CMK (cell line): Measurements from ENCODE around the gene SLC6A4.
A peak's percentile ranks its signal among the peaks of the same experiment; 100 is the strongest.
"Not testable (repeated sequence)": the region's sequence is repeated elsewhere in the genome, so short reads cannot be mapped to it uniquely, and the experiment has no call there.

Experiments used
- DNase-seq: peaks from one replicate; pipeline ENCODE4 v3.0.0-alpha.2; 2010; ENCODE audit warnings: low read depth

SLC6A4 gene

DNA sequence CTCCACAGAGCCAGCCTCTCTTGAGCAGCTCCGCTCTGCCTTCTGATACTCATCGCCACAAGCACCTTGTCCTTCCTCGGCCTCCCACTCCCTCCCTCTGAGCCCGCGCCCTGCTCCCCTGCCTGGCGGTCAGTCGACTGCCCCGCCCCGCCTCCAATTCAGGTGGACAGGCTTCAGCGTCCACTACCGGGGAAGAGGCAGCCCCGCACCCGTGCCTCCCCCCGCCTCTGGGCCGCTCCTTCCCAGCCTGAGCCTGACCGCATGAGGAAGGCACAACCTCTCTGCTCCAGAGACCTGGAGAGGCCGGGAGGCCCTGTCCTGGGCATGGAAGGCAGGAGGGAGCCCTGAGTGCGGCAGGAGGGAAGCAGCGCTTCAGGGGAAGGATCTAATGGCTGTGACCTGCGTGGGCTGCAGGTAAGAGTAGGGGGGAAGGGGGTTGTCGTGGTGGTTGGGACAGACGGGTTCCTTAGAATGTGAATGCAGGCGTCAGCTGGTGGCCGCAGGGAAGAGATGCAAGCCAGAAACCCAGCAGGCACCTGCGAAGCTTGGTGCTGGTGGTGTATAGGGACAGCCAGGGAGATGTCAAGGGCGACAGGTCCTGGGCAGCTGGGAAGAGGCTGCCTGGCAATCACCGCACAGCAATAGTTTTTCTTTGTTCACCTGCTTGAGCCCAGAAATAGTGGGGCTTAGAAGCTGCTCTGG, 3.0 kb upstream of the SLC6A4 start:
- DNase-seq = no peak

GRCh38 chr17:30238003-30238344, 2.5 kb upstream of the SLC6A4 start:
- DNase-seq = no peak

- DNase-seq = no peak
These were observed 2.0 kb upstream of the SLC6A4 start for GRCh38 chr17:30237296-30238002.

DNA sequence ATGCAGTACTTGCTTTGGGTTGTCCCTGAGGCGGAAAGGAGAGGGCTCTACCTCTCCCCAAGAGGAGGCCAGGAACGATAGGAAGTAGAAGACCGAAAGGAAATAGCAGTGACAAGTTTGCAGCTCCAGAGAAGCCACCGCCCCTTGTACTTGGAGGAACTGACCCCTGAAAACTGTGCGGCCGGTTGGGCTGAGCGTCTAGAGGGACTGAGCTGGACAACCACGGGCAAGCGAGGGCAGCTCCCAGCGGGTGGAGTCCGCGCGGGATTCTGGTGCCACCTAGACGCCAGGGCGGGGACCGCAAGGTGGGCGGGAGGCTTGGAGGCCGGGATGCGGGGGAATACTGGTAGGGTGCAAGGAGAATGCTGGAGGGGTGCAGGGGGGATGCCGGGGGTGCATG, 1.3 kb upstream of the SLC6A4 start:
- peak; percentile 7 for DNase-seq

- DNase-seq = no peak
These were observed 764 bp upstream of the SLC6A4 start for GRCh38 chr17:30236297-30236624.

GRCh38 chr17:30234964-30235363, 533 bp downstream of the SLC6A4 start:
- DNase-seq = no peak

- DNase-seq = no peak
These were observed 1.2 kb downstream of the SLC6A4 start for GRCh38 chr17:30234296-30234695.

- no peak for DNase-seq
These were observed 2.6 kb downstream of the SLC6A4 start for GRCh38 chr17:30232824-30233427.

DNA sequence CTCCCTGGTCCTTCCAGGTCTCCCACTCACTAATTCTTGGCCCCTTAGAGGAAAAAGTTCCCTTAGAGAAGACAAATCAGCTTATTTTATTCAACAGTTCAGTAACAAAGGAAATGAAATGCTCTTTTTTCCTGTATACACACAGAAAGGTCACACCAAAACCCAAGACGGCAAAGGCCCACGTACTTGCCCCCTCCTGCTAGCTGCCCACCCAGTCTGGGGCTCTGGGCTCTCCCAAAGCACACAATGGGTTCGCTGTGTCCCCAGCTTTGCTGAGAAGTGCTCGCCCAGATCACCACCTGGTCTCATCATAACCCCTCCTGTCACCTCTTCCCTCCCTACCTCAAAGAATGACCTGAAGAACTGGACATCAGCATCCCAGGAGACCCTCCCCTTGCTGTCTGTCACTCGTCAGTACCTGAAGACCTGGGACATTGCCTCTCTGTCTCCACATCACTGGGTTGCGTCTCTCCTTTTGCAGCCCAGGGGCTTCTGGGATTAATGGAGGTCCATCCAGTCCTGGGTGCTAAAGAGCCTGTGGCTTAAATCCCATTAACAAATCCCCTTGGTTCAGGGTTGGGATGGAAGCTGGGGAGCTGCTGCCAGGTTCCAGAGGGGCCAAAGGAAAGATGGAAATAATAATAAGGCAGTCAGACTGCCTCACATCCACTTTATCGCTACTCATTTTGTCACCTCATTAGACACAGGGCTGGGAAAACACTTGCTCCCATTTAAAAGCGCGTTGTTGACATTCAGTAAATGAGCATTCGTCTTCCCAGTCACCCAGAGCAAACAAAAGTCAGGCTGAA, 3.3 kb downstream of the SLC6A4 start:
- DNase-seq = no peak

DNA sequence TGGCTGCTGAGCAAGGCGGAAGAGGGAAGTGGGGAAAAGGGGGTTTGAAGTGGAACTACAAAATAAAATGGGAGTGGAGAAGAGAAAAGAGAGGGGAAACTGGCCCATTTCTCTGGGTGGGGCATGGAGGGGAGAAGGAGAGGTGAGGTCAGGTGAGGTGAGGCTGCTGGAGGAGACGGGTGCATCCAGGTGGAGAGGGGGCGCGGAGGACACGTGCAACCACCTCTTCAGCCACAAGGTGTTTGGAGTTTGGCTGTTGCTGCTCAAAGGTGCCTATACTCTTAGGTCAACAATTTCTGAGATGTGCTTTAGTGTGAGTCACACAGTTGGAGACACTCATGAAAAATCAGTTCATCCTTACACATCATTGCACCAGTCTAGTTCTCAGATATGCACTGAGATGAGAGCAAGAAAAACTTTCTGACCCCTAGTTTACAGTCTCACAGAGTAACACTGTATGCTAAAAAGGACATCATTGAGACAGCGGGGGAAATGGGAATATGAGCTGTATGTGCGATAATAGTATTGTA, 4.8 kb downstream of the SLC6A4 start:
- no peak for DNase-seq

DNA sequence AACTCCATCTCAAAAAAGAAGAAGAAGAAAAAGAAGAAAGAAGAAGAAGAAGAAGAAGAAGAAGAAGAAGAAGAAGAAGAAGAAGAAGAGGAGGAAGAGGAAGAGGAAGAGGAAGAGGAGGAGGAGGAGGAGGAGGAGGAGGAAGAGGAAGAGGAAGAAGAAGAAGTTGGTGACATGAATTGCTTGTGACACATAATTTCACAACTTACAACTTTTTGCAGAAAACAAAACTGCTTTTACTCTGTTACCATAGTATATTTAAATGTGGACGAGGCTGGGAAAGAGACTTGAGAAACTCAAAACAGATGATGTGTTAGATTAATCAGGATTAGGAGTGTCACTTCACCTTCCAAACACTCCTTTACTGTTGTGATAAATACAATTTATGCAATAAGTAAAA, 5.5 kb downstream of the SLC6A4 start:
- DNase-seq = not testable (repeated sequence)

DNA sequence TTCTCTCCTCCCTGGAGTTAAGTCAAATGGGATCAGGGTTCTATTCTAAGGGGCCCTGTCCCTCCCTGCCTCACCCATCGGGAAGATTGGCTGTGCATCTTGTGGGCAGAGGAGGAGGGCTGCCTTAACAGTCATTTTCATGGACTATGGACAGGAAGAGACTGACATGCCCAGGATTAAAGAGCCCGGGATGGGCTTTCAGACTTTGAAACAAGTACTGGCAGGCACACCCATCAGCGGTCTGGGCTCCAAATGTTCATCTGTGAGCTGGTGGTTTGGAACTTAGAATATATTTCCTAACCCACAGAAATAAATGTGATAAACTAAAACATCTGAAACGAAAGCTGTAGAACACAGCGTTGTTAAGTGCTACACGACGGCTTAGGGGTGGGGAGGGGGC, 6.5 kb downstream of the SLC6A4 start:
- no peak for DNase-seq

- DNase-seq = no peak
These were observed 7.5 kb downstream of the SLC6A4 start for GRCh38 chr17:30228011-30228410.

- no peak for DNase-seq
These were observed 8.6 kb downstream of the SLC6A4 start for GRCh38 chr17:30226878-30227277.

GRCh38 chr17:30225919-30226553, 9.5 kb downstream of the SLC6A4 start:
- no peak for DNase-seq

DNA sequence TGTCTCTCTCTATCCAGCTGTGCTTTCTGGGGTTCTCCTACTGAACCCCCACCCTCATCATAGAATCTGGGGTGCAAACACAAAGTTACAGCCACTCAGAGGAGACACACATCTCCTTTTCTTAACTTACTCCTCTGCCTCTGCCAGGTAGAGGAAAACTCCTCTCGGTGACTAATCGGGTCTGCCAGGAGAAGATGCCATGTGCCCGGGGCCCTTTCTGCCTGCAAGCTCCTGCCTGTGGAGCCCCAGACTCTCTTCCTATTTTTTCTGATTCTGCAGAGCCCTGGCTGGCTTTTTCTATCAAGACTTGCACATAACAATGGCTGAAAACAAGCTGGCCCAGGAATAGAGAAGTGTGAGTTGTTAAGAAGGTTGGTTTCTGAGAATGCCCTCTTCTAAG, 10.4 kb downstream of the SLC6A4 start:
- no peak for DNase-seq

- DNase-seq = no peak
These were observed 11.0 kb downstream of the SLC6A4 start for GRCh38 chr17:30224419-30224960.

GRCh38 chr17:30222721-30223175, 12.7 kb downstream of the SLC6A4 start:
- DNase-seq = no peak

DNA sequence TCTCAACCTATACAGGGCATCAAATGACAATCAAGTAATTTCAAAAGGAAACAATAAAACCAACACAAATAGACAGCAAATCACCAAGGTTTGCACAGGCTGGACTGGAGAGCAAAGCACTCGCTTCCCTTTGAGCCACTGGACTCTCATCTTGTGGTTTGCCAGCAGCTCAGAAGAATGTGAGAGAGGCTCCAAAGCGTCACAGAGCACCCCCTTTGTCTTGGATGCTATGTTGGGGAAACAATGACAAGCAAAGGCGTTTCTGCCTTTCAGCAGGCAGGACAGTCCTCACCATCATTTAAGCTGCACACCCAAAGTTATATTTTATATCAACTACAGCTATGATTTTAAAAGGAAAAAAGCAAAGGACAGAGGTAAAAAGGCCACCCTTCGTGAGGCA, 13.2 kb downstream of the SLC6A4 start:
- no peak for DNase-seq

DNA sequence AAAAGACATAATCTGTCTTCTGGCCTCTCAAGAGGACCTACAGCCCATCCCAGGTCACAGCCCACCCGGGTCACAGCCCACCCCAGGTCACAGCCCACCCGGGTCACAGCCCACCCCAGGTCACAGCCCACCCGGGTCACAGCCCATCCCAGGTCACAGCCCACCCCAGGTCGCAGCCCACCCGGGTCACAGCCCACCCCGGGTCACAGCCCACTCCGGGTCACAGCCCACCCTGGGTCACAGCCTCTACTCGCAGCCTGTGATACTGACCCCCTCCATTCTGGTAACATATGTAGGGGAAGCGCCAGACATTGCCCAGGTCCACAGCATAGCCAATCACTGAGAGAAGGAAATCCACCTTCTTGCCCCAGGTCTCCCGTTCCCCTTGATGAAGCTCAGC, 14.2 kb downstream of the SLC6A4 start:
- no peak for DNase-seq

DNA sequence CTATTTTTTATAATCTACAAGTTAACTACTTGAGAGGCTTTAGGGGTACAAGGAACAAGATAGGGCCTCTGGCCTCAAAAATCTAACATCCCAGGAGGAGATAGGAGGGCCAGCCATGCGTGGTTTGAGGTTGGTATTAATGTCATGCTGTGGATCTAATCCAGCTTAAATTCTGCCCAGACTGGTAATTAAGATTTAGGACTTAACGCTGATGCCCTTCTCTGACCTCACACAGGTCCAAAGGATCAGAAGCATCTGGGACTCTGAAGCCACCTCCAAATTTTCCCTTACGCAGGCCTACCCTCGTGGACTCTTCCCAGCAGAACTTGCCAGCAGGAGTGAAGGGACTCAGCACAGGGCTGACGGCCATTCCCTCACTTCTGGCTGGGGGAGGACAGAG, 15.1 kb downstream of the SLC6A4 start:
- no peak for DNase-seq

DNA sequence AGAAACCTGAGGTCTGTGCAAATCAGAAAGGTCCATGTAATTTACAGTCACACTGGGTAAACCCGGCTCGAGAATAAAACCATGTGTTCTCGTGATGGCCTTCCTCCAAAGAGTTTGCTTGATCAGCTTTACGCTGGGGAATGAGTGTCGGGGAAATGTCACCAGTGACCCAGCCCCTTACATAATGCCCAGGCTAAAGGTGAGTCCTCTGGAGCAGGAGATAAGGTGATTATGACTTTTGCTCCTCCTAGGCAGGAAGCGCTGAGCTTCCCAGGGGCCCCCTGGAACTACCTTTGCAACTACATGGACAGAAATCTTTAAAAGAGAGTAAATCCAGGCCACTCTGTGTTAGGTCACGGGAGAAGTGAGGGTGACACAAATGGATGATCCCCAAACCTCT, 15.7 kb downstream of the SLC6A4 start:
- no peak for DNase-seq
